HG03439 (cell line): ENCODE measurements around the gene PEX11B.

Experiments
- ATAC-seq: cut with Tn5 transposase; IDR thresholded peaks from one replicate; pipeline ENCODE4 v1.9.1; 2021; ENCODE audit warnings: mild to moderate bottlenecking, moderate library complexity; ENCODE audit not compliant: unreplicated experiment

Gene PEX11B

GRCh38 chr1:145912128-145912641 lies 6.3 kb downstream of the PEX11B start:
- no peak for ATAC-seq

- no peak for ATAC-seq
Measured at GRCh38 chr1:145908653-145909052, 9.9 kb downstream of the PEX11B start.

GRCh38 chr1:145906954-145907753 lies 11.4 kb downstream of the PEX11B start:
- ATAC-seq: no peak

- no peak for ATAC-seq
Measured at GRCh38 chr1:145901312-145902021, 17.1 kb downstream of the PEX11B start.

- no peak for ATAC-seq
Measured at GRCh38 chr1:145898756-145899155, 19.8 kb downstream of the PEX11B start.

- ATAC-seq: no peak
Measured at GRCh38 chr1:145897969-145898368, 20.5 kb downstream of the PEX11B start.

GRCh38 chr1:145895471-145895870 lies 23.0 kb downstream of the PEX11B start:
- ATAC-seq: no peak

GRCh38 chr1:145893306-145894055 lies 25.0 kb downstream of the PEX11B start:
- ATAC-seq: no peak

- no peak for ATAC-seq
Measured at GRCh38 chr1:145892486-145893087, 25.9 kb downstream of the PEX11B start.

- no peak for ATAC-seq
Measured at GRCh38 chr1:145891587-145892485, 26.7 kb downstream of the PEX11B start.

- ATAC-seq: no peak
Measured at GRCh38 chr1:145891143-145891542, 27.4 kb downstream of the PEX11B start.

GRCh38 chr1:145889722-145890121 lies 28.8 kb downstream of the PEX11B start:
- no peak for ATAC-seq

- no peak for ATAC-seq
Measured at GRCh38 chr1:145887631-145888030, 30.9 kb downstream of the PEX11B start.

- no peak for ATAC-seq
Measured at GRCh38 chr1:145886816-145887215, 31.7 kb downstream of the PEX11B start.

GRCh38 chr1:145886390-145886789 lies 32.1 kb downstream of the PEX11B start:
- ATAC-seq: no peak

GRCh38 chr1:145885738-145886287 lies 32.7 kb downstream of the PEX11B start, which contains the start of gene ANKRD35:
Gene ANKRD35, minus strand, starts transcription at chr1:145885866. Its CDS starts 108 bp downstream, at chr1:145885758.
- ATAC-seq: peak; percentile 96

GRCh38 chr1:145884675-145885074 lies 33.8 kb downstream of the PEX11B start:
- ATAC-seq: no peak

GRCh38 chr1:145879775-145880174 lies 38.7 kb downstream of the PEX11B start:
- no peak for ATAC-seq

GRCh38 chr1:145878724-145879123 lies 39.8 kb downstream of the PEX11B start:
- ATAC-seq: no peak
